Smooth muscle cell (in vitro differentiated cells): ENCODE data around the gene MAP2K2. TPM values are rescaled to one million over a fixed set of nuclear protein-coding genes. Genes with fewer than 3 reads are reported as not detected.

ENCODE experiments used
- DNase-seq: peaks from one replicate; lab custom pipeline; 2025; ENCODE audit not compliant: unreplicated experiment; lab: John Stamatoyannopoulos, UW
- H2AFZ ChIP-seq: fragments of 200-600 bp; sonication (generic); 2 replicates; pipeline ENCODE4 v1.6.0; 2016; ENCODE audit warnings: antibody characterized with exemption, low read depth, mild to moderate bottlenecking
- H3F3A ChIP-seq: fragments of 200-600 bp; sonication (generic); 2 replicates; pipeline ENCODE4 v1.6.0; 2017; ENCODE audit warnings: antibody characterized with exemption, low read depth
- H3K27ac ChIP-seq: fragments of 200-600 bp; sonication (generic); 2 replicates; pipeline ENCODE4 v1.5.1; 2016; ENCODE audit warnings: low read depth, mild to moderate bottlenecking
- H3K27me3 ChIP-seq: fragments of 200-600 bp; sonication (generic); 2 replicates; pipeline ENCODE4 v1.6.1; 2016; ENCODE audit warnings: low read depth, mild to moderate bottlenecking
- H3K36me3 ChIP-seq: fragments of 200-600 bp; sonication (generic); 2 replicates; pipeline ENCODE4 v1.5.1; 2016; ENCODE audit warnings: low read depth
- H3K4me1 ChIP-seq: fragments of 200-600 bp; sonication (generic); 2 replicates; pipeline ENCODE4 v1.5.1; 2016; ENCODE audit warnings: low read depth
- H3K4me2 ChIP-seq: fragments of 200-600 bp; sonication (generic); 2 replicates; pipeline ENCODE4 v1.6.0; 2016; ENCODE audit warnings: mild to moderate bottlenecking
- H3K4me3 ChIP-seq: fragments of 200-600 bp; sonication (generic); 2 replicates; pipeline ENCODE4 v1.5.1; 2016; ENCODE audit warnings: mild to moderate bottlenecking
- H3K79me2 ChIP-seq: fragments of 200-600 bp; sonication (generic); 2 replicates; pipeline ENCODE4 v1.6.0; 2016; ENCODE audit warnings: low read depth, mild to moderate bottlenecking
- H3K9ac ChIP-seq: fragments of 200-600 bp; sonication (generic); 2 replicates; pipeline ENCODE4 v1.6.0; 2016; ENCODE audit warnings: low read depth
- H3K9me3 ChIP-seq: fragments of 200-600 bp; sonication (generic); replicated peaks from 2 replicates; pipeline ENCODE4 v1.5.1; 2016; ENCODE audit warnings: low read depth
- H4K20me1 ChIP-seq: fragments of 200-600 bp; sonication (generic); 2 replicates; pipeline ENCODE4 v1.6.0; 2016; ENCODE audit warnings: low read depth
- CTCF ChIP-seq: fragments of 200-600 bp; sonication (generic); IDR thresholded peaks from 2 replicates; pipeline ENCODE4 v1.5.1; 2017; ENCODE audit warnings: borderline replicate concordance, mild to moderate bottlenecking, antibody characterized with exemption; ENCODE audit not compliant: insufficient read depth, poor library complexity, severe bottlenecking
- WGBS: methylation state at CpG from one replicate; pipeline ENCODE4 v1.1.7; 2016; ENCODE audit warnings: low lambda C conversion rate; 5-methylcytosine and 5-hydroxymethylcytosine counted together
- polyA plus RNA-seq: library from polyadenylated mRNA; unstranded; fragments of >200 nt; fragmentation: Nextera tagmentation; extraction: Ambion mirVana; gene quantifications from 2 replicates; pipeline ENCODE4 v1.2.1, GENCODE V29; 2016
- total RNA-seq: library from RNA; depleted of rRNA; stranded (reverse); fragments of >200 nt; gene quantifications from 2 replicates; pipeline ENCODE4 v1.2.3, GENCODE V29; 2014

The MAP2K2 gene
- total and polyA plus RNA-seq, 2 experiments from 2014 or later = 79.1 to 193 TPM

GRCh38 chr19:4102339-4103079 is 21.4 kb downstream of the MAP2K2 start:
- Histone ChIP-seq H3K27me3 (no peaks in the 10 kb centered on the region), H3K4me3 (no peak overlapping the region), H3K36me3 (no peaks in the 10 kb centered on the region), H3F3A (no peaks in the 10 kb centered on the region), H2AFZ (no peak overlapping the region), H3K9me3 (no peaks in the 10 kb centered on the region), H3K9ac (no peak overlapping the region), H4K20me1 (peaks cover 9% of the 10 kb centered on the region), H3K27ac (no peak overlapping the region), H3K4me1 (no peaks in the 10 kb centered on the region), H3K79me2 (no peaks in the 10 kb centered on the region), H3K4me2 (no peak overlapping the region)
- TF ChIP-seq CTCF = no peak
- no peak for DNase-seq
- 97% methylated on average over 51 of the region's 53 CpGs for WGBS

- Histone ChIP-seq H4K20me1 (peaks cover 9% of the 10 kb centered on the region), H2AFZ (no peak overlapping the region), H3K4me3 (no peak overlapping the region), H3K36me3 (no peaks in the 10 kb centered on the region), H3K27ac (no peak overlapping the region), H3K4me2 (no peak overlapping the region), H3K27me3 (no peaks in the 10 kb centered on the region), H3K79me2 (no peaks in the 10 kb centered on the region), H3K4me1 (no peaks in the 10 kb centered on the region), H3K9ac (no peak overlapping the region), H3F3A (no peaks in the 10 kb centered on the region), H3K9me3 (no peaks in the 10 kb centered on the region)
- TF ChIP-seq CTCF = no peak
- 100% methylated on average over 10 of the region's 10 CpGs for WGBS
- DNase-seq = no peak
Observed at GRCh38 chr19:4101496-4101770, 22.5 kb downstream of the MAP2K2 start.

GRCh38 chr19:4100647-4101495 is 23.1 kb downstream of the MAP2K2 start:
- Histone ChIP-seq H3K27ac (no peak overlapping the region), H3K4me1 (no peaks in the 10 kb centered on the region), H4K20me1 (peaks cover 6% of the 10 kb centered on the region), H3K79me2 (no peaks in the 10 kb centered on the region), H3K36me3 (no peaks in the 10 kb centered on the region), H3K9ac (no peak overlapping the region), H2AFZ (no peak overlapping the region), H3K4me2 (no peak overlapping the region), H3K27me3 (no peaks in the 10 kb centered on the region), H3K9me3 (no peaks in the 10 kb centered on the region), H3F3A (no peaks in the 10 kb centered on the region), H3K4me3 (no peak overlapping the region)
- DNase-seq = no peak
- no peak for TF ChIP-seq CTCF
- WGBS = 96% methylated on average over 26 of the region's 38 CpGs
